Astrocyte of the cerebellum (primary cell): ENCODE results near the gene PREPL.

Experiments used
- DNase-seq: peaks from one replicate; pipeline ENCODE4 v3.0.0-alpha.2; 2011; ENCODE audit warnings: low read depth
- H3K4me3 ChIP-seq: 2 replicates; pipeline ENCODE4 v1.5.1; 2011; ENCODE audit warnings: mild to moderate bottlenecking, low read depth, low read length, moderate library complexity
- CTCF ChIP-seq: IDR thresholded peaks from 2 replicates; pipeline ENCODE4 v1.5.1; 2012; ENCODE audit warnings: low read length, low read depth, moderate library complexity, mild to moderate bottlenecking; ENCODE audit errors: missing control alignments
- in situ Hi-C: cut with HindIII; loops from 2 replicates; pipeline ENCODE4 v1.10.0; 2017; ENCODE audit warnings: low sequenced_read_pairs

Gene PREPL

GRCh38 chr2:44283116-44283666 is 78.1 kb downstream of the PREPL start:
- no peak for DNase-seq
- TF ChIP-seq CTCF, result no peak
- in situ Hi-C loops, result no loop called here

GRCh38 chr2:44280869-44281268 is 80.4 kb downstream of the PREPL start:
- no peak for DNase-seq
- no peak for TF ChIP-seq CTCF
- no peak overlapping the region for H3K4me3 ChIP-seq
- in situ Hi-C loops, result no loop called here

More at GRCh38 chr2:44283116-44283666, 78.1 kb downstream of the PREPL start:
- H3K4me3 ChIP-seq, result no peak overlapping the region

- no peak overlapping the region for H3K4me3 ChIP-seq
- in situ Hi-C loops, result no loop called here
- TF ChIP-seq CTCF, result no peak
- DNase-seq, result no peak
Measured at GRCh38 chr2:44277541-44277940, 83.8 kb downstream of the PREPL start.

GRCh38 chr2:44275927-44276303 is 85.4 kb downstream of the PREPL start:
- peak; percentile 34 for DNase-seq
- in situ Hi-C loops, result no loop called here
- no peak for TF ChIP-seq CTCF
- no peak overlapping the region for H3K4me3 ChIP-seq

- H3K4me3 ChIP-seq, result no peak overlapping the region
- DNase-seq, result no peak
- no peak for TF ChIP-seq CTCF
- in situ Hi-C loops, result no loop called here
Measured at GRCh38 chr2:44273596-44273995, 87.7 kb downstream of the PREPL start.

- in situ Hi-C loops, result no loop called here
- TF ChIP-seq CTCF, result no peak
- no peak for DNase-seq
- H3K4me3 ChIP-seq, result no peak overlapping the region
Measured at GRCh38 chr2:44273076-44273475, 88.2 kb downstream of the PREPL start.

- no peak for TF ChIP-seq CTCF
- H3K4me3 ChIP-seq, result no peak overlapping the region
- in situ Hi-C loops, result no loop called here
- no peak for DNase-seq
Measured at GRCh38 chr2:44271296-44271695, 90.0 kb downstream of the PREPL start.
